ENCODE results near the gene RBBP4. TPM values are rescaled to one million over a fixed set of nuclear protein-coding genes. Genes with fewer than 3 reads are reported as not detected.

Gene RBBP4
- total RNA-seq, 2 donors from 2014 or later = 521 to 678 TPM

GRCh38 chr1:32651461-32652073 lies 559 bp downstream of the RBBP4 start:
- Histone ChIP-seq H3K36me3 (ENCODE audit: control insufficient read depth, insufficient read depth, low read length) (peaks cover 61% of the 10 kb centered on the region), H3K9ac (ENCODE audit: extremely low read depth, low read length, poor library complexity, severe bottlenecking) (peak overlapping the region; percentile 97), H3K4me3 (ENCODE audit: low read length) (peak overlapping the region; percentile 88), H3K4me1 (ENCODE audit: control insufficient read depth, insufficient read depth, low read length) (no peaks in the 10 kb centered on the region), H3K9me3 (ENCODE audit: control insufficient read depth, low read length) (peaks cover 12% of the 10 kb centered on the region), H3K27ac (ENCODE audit: low read depth, low read length) (peak overlapping the region; percentile 96), H3K27me3 (ENCODE audit: control insufficient read depth, insufficient read depth, low read length, poor library complexity, severe bottlenecking) (no peaks in the 10 kb centered on the region)
- Mint-ChIP-seq H3K9me3 (peaks cover 7% of the 10 kb centered on the region), H3K27ac (peak overlapping the region; percentile 100), H3K4me1 (peaks cover 18% of the 10 kb centered on the region), H3K36me3 (ENCODE audit: low read depth) (peaks cover 70% of the 10 kb centered on the region), H3K27me3 (ENCODE audit: insufficient read depth) (no peaks in the 10 kb centered on the region), H3K4me3 (peak overlapping the region; percentile 95)
- 1% methylated on average over 34 to 43 of the region's 43 CpGs for WGBS, 2 experiments (ENCODE audit: insufficient coverage in 1 of 2, insufficient read length in 1 of 2)
- DNase-seq = no peak
- TF ChIP-seq CTCF (conservative IDR thresholded peaks at IDR 0.05) = no peak

GRCh38 chr1:32652244-32652962 lies 1.4 kb downstream of the RBBP4 start:
- Histone ChIP-seq H3K27me3 (ENCODE audit: control insufficient read depth, insufficient read depth, low read length, poor library complexity, severe bottlenecking) (no peaks in the 10 kb centered on the region), H3K9me3 (ENCODE audit: control insufficient read depth, low read length) (peaks cover 9% of the 10 kb centered on the region), H3K27ac (ENCODE audit: low read depth, low read length) (no peak overlapping the region), H3K4me3 (ENCODE audit: low read length) (peak overlapping the region; percentile 88), H3K4me1 (ENCODE audit: control insufficient read depth, insufficient read depth, low read length) (no peaks in the 10 kb centered on the region), H3K9ac (ENCODE audit: extremely low read depth, low read length, poor library complexity, severe bottlenecking) (peak overlapping the region; percentile 97), H3K36me3 (ENCODE audit: control insufficient read depth, insufficient read depth, low read length) (peaks cover 65% of the 10 kb centered on the region)
- Mint-ChIP-seq H3K27me3 (ENCODE audit: insufficient read depth) (no peaks in the 10 kb centered on the region), H3K9me3 (peaks cover 7% of the 10 kb centered on the region), H3K27ac (peak overlapping the region; percentile 100), H3K4me3 (peak overlapping the region; percentile 95), H3K36me3 (ENCODE audit: low read depth) (peaks cover 74% of the 10 kb centered on the region), H3K4me1 (peaks cover 18% of the 10 kb centered on the region)
- DNase-seq = no peak
- 91 to 95% methylated on average over 12 to 15 of the region's 16 CpGs for WGBS, 2 experiments (ENCODE audit: insufficient coverage in 1 of 2, insufficient read length in 1 of 2)
- no peak for TF ChIP-seq CTCF (conservative IDR thresholded peaks at IDR 0.05)

GRCh38 chr1:32659581-32659980 lies 8.6 kb downstream of the RBBP4 start:
- H3K36me3 Mint-ChIP-seq (ENCODE audit: low read depth) = peaks cover 82% of the 10 kb centered on the region
- Histone ChIP-seq H3K9ac (ENCODE audit: extremely low read depth, low read length, poor library complexity, severe bottlenecking) (no peak overlapping the region), H3K4me3 (ENCODE audit: low read length) (no peak overlapping the region), H3K27me3 (ENCODE audit: control insufficient read depth, insufficient read depth, low read length, poor library complexity, severe bottlenecking) (no peaks in the 10 kb centered on the region), H3K9me3 (ENCODE audit: control insufficient read depth, low read length) (peaks cover 10% of the 10 kb centered on the region), H3K27ac (ENCODE audit: low read depth, low read length) (no peak overlapping the region), H3K36me3 (ENCODE audit: control insufficient read depth, insufficient read depth, low read length) (peaks cover 94% of the 10 kb centered on the region), H3K4me1 (ENCODE audit: control insufficient read depth, insufficient read depth, low read length) (no peaks in the 10 kb centered on the region)
- peaks cover 1% of the 10 kb centered on the region for H3K9me3 Mint-ChIP-seq
- H3K27me3 Mint-ChIP-seq (ENCODE audit: insufficient read depth) = no peaks in the 10 kb centered on the region
- WGBS, 2 experiments (ENCODE audit: insufficient coverage in 1 of 2, insufficient read length in 1 of 2) = 97 to 100% methylated on average over 1 of the region's 1 CpG
- DNase-seq = no peak
- no peak overlapping the region for H3K27ac Mint-ChIP-seq
- H3K4me1 Mint-ChIP-seq = peaks cover 10% of the 10 kb centered on the region
- H3K4me3 Mint-ChIP-seq = no peak overlapping the region
- no peak for TF ChIP-seq CTCF (conservative IDR thresholded peaks at IDR 0.05)

Data from endodermal cell (in vitro differentiated cells).